ENCODE results near the gene RAB3B. TPM values are rescaled to one million over a fixed set of nuclear protein-coding genes. Genes with fewer than 3 reads are reported as not detected.

RAB3B gene
- total RNA-seq, 4 donors from 2014 or later = 1.8 to 4.5 (median 3.4) TPM

GRCh38 chr1:51859333-51859732 lies 131.2 kb downstream of the RAB3B start:
- Histone ChIP-seq H3K9me3 (no peaks in the 10 kb centered on the region), H3K27ac (no peak overlapping the region), H3K27me3 (no peaks in the 10 kb centered on the region), H3K4me3 (no peak overlapping the region), H3K4me1 (peaks cover 0 to under 1% (median 0%) of the 10 kb centered on the region in 4 donors), H3K36me3 (peaks cover 0 to 5% (median 0%) of the 10 kb centered on the region in 4 donors)
- TF ChIP-seq POLR2A (IDR thresholded peaks at IDR 0.05) (no peak), CTCF (IDR thresholded peaks at IDR 0.05) (no peak), POLR2AphosphoS5 (IDR thresholded peaks at IDR 0.05) (no peak), EP300 (IDR thresholded peaks at IDR 0.05; ENCODE audit: low read depth) (no peak)
- intact Hi-C loops (cut with DNase I; ENCODE audit: low total_unique reads) = no loop called here
- in situ Hi-C loops (cut with MboI; ENCODE audit: low pct_ligation_motif_present in 1 of 4, low pct_unique_long_range_greater_than_20kb in 1 of 4, low sequenced_read_pairs in 3 of 4) = no loop called here
- 87 to 100% methylated on average over 1 to 2 of the region's 2 CpGs for WGBS, 2 donors (ENCODE audit: low coverage in 1 of 2)
- no peak for DNase-seq

GRCh38 chr1:51858892-51859291 lies 131.6 kb downstream of the RAB3B start:
- intact Hi-C loops (cut with DNase I; ENCODE audit: low total_unique reads) = no loop called here
- in situ Hi-C loops (cut with MboI; ENCODE audit: low pct_ligation_motif_present in 1 of 4, low pct_unique_long_range_greater_than_20kb in 1 of 4, low sequenced_read_pairs in 3 of 4) = no loop called here
- H3K4me3 ChIP-seq = no peak overlapping the region
- no peaks in the 10 kb centered on the region for H3K9me3 ChIP-seq
- H3K36me3 ChIP-seq = peaks cover 0 to 5% (median 0%) of the 10 kb centered on the region in 4 donors
- no peak for DNase-seq
- H3K27me3 ChIP-seq = no peaks in the 10 kb centered on the region
- no peak overlapping the region for H3K27ac ChIP-seq
- TF ChIP-seq CTCF (IDR thresholded peaks at IDR 0.05) (no peak), EP300 (IDR thresholded peaks at IDR 0.05; ENCODE audit: low read depth) (no peak), POLR2AphosphoS5 (IDR thresholded peaks at IDR 0.05) (no peak), POLR2A (IDR thresholded peaks at IDR 0.05) (no peak)
- H3K4me1 ChIP-seq = peaks cover 0 to 5% (median under 1%) of the 10 kb centered on the region in 4 donors
- whole genome bisulfite sequencing, 2 donors (ENCODE audit: low coverage in 1 of 2) = 93 to 100% methylated on average over 1 of the region's 1 CpG

Small RNA genes lying within 50 kb of the gene (small RNA-seq; reads per million reads assigned to genes)
- gene RN7SL290P = 0 reads per million in 4 donors
- 0 to 0.56 (median 0.38) reads per million in 4 donors for gene RNA5SP48

Other genes starting within 250 kb of the RAB3B start
- gene NRDC, start 112.0 kb downstream of the RAB3B start, total RNA-seq = 100 to 1,000 TPM in 1 of 4 donors, 10 to 100 TPM in 3; 63.4 to 116 (median 87.1) TPM
- gene KTI12, start 43.1 kb upstream of the RAB3B start, total RNA-seq = 1 to 10 TPM in 3 of 4 donors, not detected in 1; 1.8 to 7.9 (median 7.3) TPM
- 100 to 1,000 TPM in 1 of 4 donors, 10 to 100 TPM in 3; 31.4 to 103 (median 35.0) TPM for gene TXNDC12, start 64.5 kb upstream of the RAB3B start, total RNA-seq
- gene BTF3L4, start 65.6 kb upstream of the RAB3B start, total RNA-seq = 10 to 100 TPM in 3 of 4 donors, 1 to 10 TPM in 1; 5.2 to 32.1 (median 14.2) TPM
- 10 to 100 TPM; 22.8 to 37.0 (median 28.2) TPM for gene ZFYVE9, start 151.4 kb upstream of the RAB3B start, total RNA-seq

All from transverse colon (tissue), 4 donors.